ENCODE measurements around the gene SLC27A1. TPM values are rescaled to one million over a fixed set of nuclear protein-coding genes. Genes with fewer than 3 reads are reported as not detected.

The SLC27A1 gene
- total and polyA plus RNA-seq, 10 of the 15 experiments (the other 5 are each of a cell fraction or from before 2014, with no cell fraction given) = 0.11 to 2.3 (median 1.2) TPM

DNA sequence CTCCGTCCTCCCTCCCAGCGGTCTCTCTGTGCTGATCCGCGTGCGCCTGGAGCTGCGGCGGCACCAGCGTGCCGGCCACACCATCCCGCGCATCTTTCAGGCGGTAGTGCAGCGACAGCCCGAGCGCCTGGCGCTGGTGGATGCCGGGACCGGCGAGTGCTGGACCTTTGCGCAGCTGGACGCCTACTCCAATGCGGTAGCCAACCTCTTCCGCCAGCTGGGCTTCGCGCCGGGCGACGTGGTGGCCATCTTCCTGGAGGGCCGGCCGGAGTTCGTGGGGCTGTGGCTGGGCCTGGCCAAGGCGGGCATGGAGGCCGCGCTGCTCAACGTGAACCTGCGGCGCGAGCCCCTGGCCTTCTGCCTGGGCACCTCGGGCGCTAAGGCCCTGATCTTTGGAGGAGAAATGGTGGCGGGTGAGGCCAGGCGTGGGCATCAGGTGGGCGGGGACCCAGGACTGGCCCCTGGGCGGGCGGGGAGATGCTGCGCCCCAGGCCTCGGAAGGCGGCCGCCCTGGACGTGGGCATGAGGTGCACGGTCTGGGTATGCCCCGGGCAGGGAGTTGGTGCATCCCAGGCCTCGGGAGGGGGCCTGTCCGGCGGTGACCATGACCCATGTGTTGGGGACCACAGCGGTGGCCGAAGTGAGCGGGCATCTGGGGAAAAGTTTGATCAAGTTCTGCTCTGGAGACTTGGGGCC lies 16.4 kb downstream of the SLC27A1 start:
- H3K9ac ChIP-seq (ENCODE audit: control insufficient read depth, insufficient read depth, low read length) = no peak overlapping the region
- POLR2A ChIA-PET = interaction anchor here (0.6 kb wide), 1 partner anchor 948 kb away, joined by 3 read pairs; no protein-coding TSS in a partner anchor
- H2AFZ ChIP-seq (ENCODE audit: control insufficient read depth, low read depth, low read length) = no peak overlapping the region
- no peaks in the 10 kb centered on the region for H3K79me2 ChIP-seq (ENCODE audit: control insufficient read depth, insufficient read depth, low read length)
- TF ChIP-seq RAD51 (IDR thresholded peaks at IDR 0.05) (no peak), NR2C1 (IDR thresholded peaks at IDR 0.05) (no peak), YY1 (IDR thresholded peaks at IDR 0.05; ENCODE audit: low read depth, low read length) (no peak), EP300 (IDR thresholded peaks at IDR 0.05; ENCODE audit: borderline replicate concordance in 1 of 2, control insufficient read depth in 1 of 2, low read depth in 2 of 2, low read length in 2 of 2) (no peak), JUND (IDR thresholded peaks at IDR 0.05; ENCODE audit: low read depth, low read length) (no peak), WRNIP1 (IDR thresholded peaks at IDR 0.05; ENCODE audit: borderline replicate concordance, low read depth, low read length) (no peak), NR2C2 (IDR thresholded peaks at IDR 0.05; ENCODE audit: borderline replicate concordance, control insufficient read depth, insufficient read length, low read depth) (no peak), KLF5 (IDR thresholded peaks at IDR 0.05; ENCODE audit: partially characterized antibody) (no peak)
- TF ChIP-seq, protein P1, sequence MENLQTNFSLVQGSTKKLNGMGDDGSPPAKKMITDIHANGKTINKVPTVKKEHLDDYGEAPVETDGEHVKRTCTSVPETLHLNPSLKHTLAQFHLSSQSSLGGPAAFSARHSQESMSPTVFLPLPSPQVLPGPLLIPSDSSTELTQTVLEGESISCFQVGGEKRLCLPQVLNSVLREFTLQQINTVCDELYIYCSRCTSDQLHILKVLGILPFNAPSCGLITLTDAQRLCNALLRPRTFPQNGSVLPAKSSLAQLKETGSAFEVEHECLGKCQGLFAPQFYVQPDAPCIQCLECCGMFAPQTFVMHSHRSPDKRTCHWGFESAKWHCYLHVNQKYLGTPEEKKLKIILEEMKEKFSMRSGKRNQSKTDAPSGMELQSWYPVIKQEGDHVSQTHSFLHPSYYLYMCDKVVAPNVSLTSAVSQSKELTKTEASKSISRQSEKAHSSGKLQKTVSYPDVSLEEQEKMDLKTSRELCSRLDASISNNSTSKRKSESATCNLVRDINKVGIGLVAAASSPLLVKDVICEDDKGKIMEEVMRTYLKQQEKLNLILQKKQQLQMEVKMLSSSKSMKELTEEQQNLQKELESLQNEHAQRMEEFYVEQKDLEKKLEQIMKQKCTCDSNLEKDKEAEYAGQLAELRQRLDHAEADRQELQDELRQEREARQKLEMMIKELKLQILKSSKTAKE (IDR thresholded peaks at IDR 0.05; ENCODE audit: low read depth, poor library complexity, severe bottlenecking) = no peak
- ATAC-seq (no peak), FAIRE-seq (no peak), DNase-seq (ENCODE audit: low read depth, low spot score) (no peak)
- SMC1A ChIA-PET (ENCODE audit: uncharacterized antibody, unreplicated experiment) = no interaction called here
- intact Hi-C loops (cut with micrococcal nuclease; ENCODE audit: unreplicated experiment) (no loop called here), in situ Hi-C loops (cut with MboI) (no loop called here)
- CTCF ChIA-PET = no interaction called here
- WGBS (ENCODE audit: insufficient coverage, insufficient replicate concordance, low lambda C conversion rate, missing lambda C conversion rate) = 91% methylated on average over 44 of the region's 58 CpGs
- BruUV-seq (replicated peaks) = no TSS peak
- RAD21 ChIA-PET (ENCODE audit: unreplicated experiment) = no interaction called here
- no peaks in the 10 kb centered on the region for H3K36me3 ChIP-seq (ENCODE audit: control insufficient read depth in 2 of 2, insufficient read depth in 2 of 2, low read length in 1 of 2)
- no peaks in the 10 kb centered on the region for H4K20me1 ChIP-seq (ENCODE audit: control insufficient read depth, insufficient read depth)
- H3K9me3 ChIP-seq (replicated peaks; ENCODE audit: control insufficient read depth, insufficient read depth, low read length) = no peaks in the 10 kb centered on the region
- no peaks in the 10 kb centered on the region for H3K27me3 ChIP-seq (replicated peaks in 1 of 2; ENCODE audit: control insufficient read depth in 2 of 2, insufficient read depth in 2 of 2, low read length in 1 of 2)
- H3K4me2 ChIP-seq (ENCODE audit: control insufficient read depth, insufficient read depth) = no peak overlapping the region
- H3K4me3 ChIP-seq = no peak overlapping the region
- peaks cover 6% of the 10 kb centered on the region for H3K4me1 ChIP-seq (ENCODE audit: control insufficient read depth, insufficient read depth, low read length)
- H3K27ac ChIP-seq (ENCODE audit: control insufficient read depth, insufficient read depth) = no peak overlapping the region
